GM12878 (cell line): ENCODE results near the gene EPO. TPM values are rescaled to one million over a fixed set of nuclear protein-coding genes. Genes with fewer than 3 reads are reported as not detected.
A peak's percentile ranks its signal among the peaks of the same experiment; 100 is the strongest.

ENCODE experiments used
- ATAC-seq: fragments of 200-7000 bp; cut with Tn5 transposase; 3 replicates; pipeline ENCODE4 v1.9.1; 2020; ENCODE audit warnings: mild to moderate bottlenecking, moderate library complexity
- BruUV-seq: library from RNA; stranded (reverse); fragments of 400-500 nt; replicated peaks from 2 replicates; lab custom pipeline; 2021; lab: Mats Ljungman, UMichigan
- CTCF ChIA-PET: fragments of 300-600 bp; sonication (Branson Sonifier 250); formaldehyde crosslinking; extraction: SDS; loops from one replicate; lab custom pipeline; 2021; ENCODE audit warnings: inconsistent platforms; lab: Yijun Ruan, JAX
- POLR2A ChIA-PET: fragments of 350-600 bp; formaldehyde crosslinking; extraction: SDS; loops from one replicate; lab custom pipeline; 2021; ENCODE audit warnings: inconsistent platforms; lab: Charles Lee
- RAD21 ChIA-PET: fragments of 300-600 bp; sonication (Branson Sonifier 250); formaldehyde crosslinking; loops from one replicate; lab custom pipeline; 2023; ENCODE audit warnings: antibody characterized with exemption; ENCODE audit not compliant: unreplicated experiment; lab: Charles Lee
- SMC1A ChIA-PET: fragments of 300-600 bp; sonication (Branson Sonifier 250); formaldehyde crosslinking; loops from one replicate; lab custom pipeline; 2023; ENCODE audit not compliant: unreplicated experiment, uncharacterized antibody; lab: Charles Lee
- DNase-seq: peaks from one replicate; pipeline ENCODE4 v3.0.0-alpha.2; 2011; ENCODE audit warnings: low read depth, low spot score
- FAIRE-seq: peaks from 3 replicates; lab custom pipeline; 2011; peaks lifted over from hg19 to GRCh38; lab: Jason Lieb, UNC
- H2AFZ ChIP-seq: 2 replicates; pipeline ENCODE4 v1.6.0; 2011; ENCODE audit warnings: low read depth, low read length, control low read depth; ENCODE audit not compliant: control insufficient read depth
- H3K27ac ChIP-seq: 2 replicates; pipeline ENCODE4 v1.5.1; 2011; ENCODE audit warnings: control low read depth; ENCODE audit not compliant: control insufficient read depth, insufficient read depth
- H3K27me3 ChIP-seq, 2 experiments: replicated peaks in 1 of 2; 2 replicates each; pipeline versions ENCODE4 v1.6.0 to v1.6.1; 2011; ENCODE audit warnings: low read length in 1 of 2; ENCODE audit not compliant: control insufficient read depth in 2 of 2, insufficient read depth in 2 of 2
- H3K36me3 ChIP-seq, 2 experiments: 2 replicates each; pipeline ENCODE4 v1.5.1; 2011; ENCODE audit warnings: low read length in 1 of 2; ENCODE audit not compliant: control insufficient read depth in 2 of 2, insufficient read depth in 2 of 2
- H3K4me1 ChIP-seq: 2 replicates; pipeline ENCODE4 v1.6.1; 2011; ENCODE audit warnings: mild to moderate bottlenecking, low read length, moderate library complexity, mixed read lengths; ENCODE audit not compliant: control insufficient read depth, insufficient read depth
- H3K4me2 ChIP-seq: 2 replicates; pipeline ENCODE4 v1.6.0; 2011; ENCODE audit warnings: control low read depth; ENCODE audit not compliant: control insufficient read depth, insufficient read depth
- H3K4me3 ChIP-seq: fragments of 200-600 bp; sonication (generic); 2 replicates; pipeline ENCODE4 v1.5.1; 2016
- H3K79me2 ChIP-seq: 2 replicates; pipeline ENCODE4 v1.6.0; 2011; ENCODE audit warnings: low read length; ENCODE audit not compliant: control insufficient read depth, insufficient read depth
- H3K9ac ChIP-seq: 2 replicates; pipeline ENCODE4 v1.8.0; 2011; ENCODE audit warnings: low read length, control low read depth, mixed read lengths; ENCODE audit not compliant: control insufficient read depth, insufficient read depth
- H3K9me3 ChIP-seq: replicated peaks from 3 replicates; pipeline ENCODE4 v1.5.1; 2011; ENCODE audit warnings: mild to moderate bottlenecking, low read length; ENCODE audit not compliant: control insufficient read depth, insufficient read depth
- H4K20me1 ChIP-seq: 2 replicates; pipeline ENCODE4 v1.6.0; 2011; ENCODE audit not compliant: control insufficient read depth, insufficient read depth
- BRCA1 ChIP-seq: IDR thresholded peaks from 2 replicates; pipeline ENCODE4 v1.6.1; 2011; ENCODE audit warnings: low read depth, low read length, improper control_type of control experiment
- CBFB ChIP-seq: IDR thresholded peaks from 2 replicates; pipeline ENCODE4 v1.6.1; 2016; ENCODE audit warnings: antibody characterized with exemption, low read depth
- ESRRA ChIP-seq: IDR thresholded peaks from 2 replicates; pipeline ENCODE4 v1.6.1; 2012; ENCODE audit warnings: mild to moderate bottlenecking, low read length, improper control_type of control experiment
- HDAC2 ChIP-seq: fragments of 200-600 bp; sonication (generic); IDR thresholded peaks from 2 replicates; pipeline ENCODE4 v1.6.1; 2017
- IKZF1 ChIP-seq: fragments of 450-650 bp; conservative IDR thresholded peaks from 2 replicates; pipeline ENCODE4 v1.6.1; 2017; ENCODE audit warnings: antibody characterized with exemption, mild to moderate bottlenecking
- MEF2A ChIP-seq: IDR thresholded peaks from 2 replicates; pipeline ENCODE4 v1.6.1; 2011; ENCODE audit warnings: low read depth, mild to moderate bottlenecking, low read length, moderate library complexity; ENCODE audit not compliant: insufficient read depth
- MLLT1 ChIP-seq: fragments of 450-650 bp; IDR thresholded peaks from 2 replicates; pipeline ENCODE4 v1.6.1; 2016; ENCODE audit warnings: mild to moderate bottlenecking
- MXI1 ChIP-seq: fragments of 150-350 bp; IDR thresholded peaks from 2 replicates; pipeline ENCODE4 v1.6.1; 2011; ENCODE audit warnings: low read depth, mild to moderate bottlenecking, inconsistent platforms, low read length, improper control_type of control experiment
- NR2F1 ChIP-seq: fragments of 450-650 bp; conservative IDR thresholded peaks from 2 replicates; pipeline ENCODE4 v1.6.1; 2017; ENCODE audit warnings: mild to moderate bottlenecking
- PKNOX1 ChIP-seq: fragments of 450-650 bp; IDR thresholded peaks from 2 replicates; pipeline ENCODE4 v1.6.1; 2016; ENCODE audit warnings: mild to moderate bottlenecking
- POLR2AphosphoS5 ChIP-seq: IDR thresholded peaks from 2 replicates; pipeline ENCODE4 v1.6.1; 2011; ENCODE audit warnings: mild to moderate bottlenecking, low read length, inconsistent platforms
- RELA ChIP-seq: fragments of 450-650 bp; IDR thresholded peaks from 2 replicates; pipeline ENCODE4 v1.8.0; 2014; ENCODE audit warnings: borderline replicate concordance; ENCODE audit not compliant: partially characterized antibody
- RFX5 ChIP-seq: IDR thresholded peaks from 2 replicates; pipeline ENCODE4 v1.6.1; 2011; ENCODE audit warnings: low read depth, low read length, improper control_type of control experiment
- SMAD1 ChIP-seq: fragments of 450-650 bp; IDR thresholded peaks from 2 replicates; pipeline ENCODE4 v1.6.1; 2018; ENCODE audit warnings: mild to moderate bottlenecking, low read depth; ENCODE audit not compliant: partially characterized antibody
- SMAD5 ChIP-seq: IDR thresholded peaks from 2 replicates; pipeline ENCODE4 v1.6.1; 2016; ENCODE audit warnings: antibody characterized with exemption, low read depth
- SP1 ChIP-seq: IDR thresholded peaks from one replicate; pipeline ENCODE4 v1.6.1; 2011; ENCODE audit warnings: low read depth, low read length
- STAT1 ChIP-seq: fragments of 450-650 bp; conservative IDR thresholded peaks from 2 replicates; pipeline ENCODE4 v1.6.1; 2014; ENCODE audit warnings: antibody characterized with exemption, mild to moderate bottlenecking
- USF2 ChIP-seq: IDR thresholded peaks from 2 replicates; pipeline ENCODE4 v1.6.1; 2011; ENCODE audit warnings: low read depth, low read length, improper control_type of control experiment, borderline replicate concordance
- WGBS: methylation state at CpG from one replicate; pipeline ENCODE4 v1.1.6; 2016; ENCODE audit warnings: low lambda C conversion rate; ENCODE audit not compliant: insufficient replicate concordance, insufficient coverage; ENCODE audit errors: missing lambda C conversion rate; 5-methylcytosine and 5-hydroxymethylcytosine counted together
- in situ Hi-C: fragments of 300-500 bp; cut with MboI; formaldehyde crosslinking; loops from 9 replicates; pipeline ENCODE4 v1.14.3; 2018; ENCODE audit warnings: mixed read lengths
- intact Hi-C: fragments of 100-400 bp; cut with micrococcal nuclease; formaldehyde crosslinking; loops from one replicate; pipeline ENCODE4 v1.14.2; 2022; ENCODE audit not compliant: unreplicated experiment
- polyA plus RNA-seq, 11 experiments: library from polyadenylated mRNA; depleted of rRNA in 4 of 11; unstranded in 6 of 11; stranded (reverse) in 5 of 11; fragments of >200 nt; fragmentation: Nextera tagmentation in 4 of 11; fragmentation: Illumina TruSeq in 1 of 11; extraction: Ambion mirVana in 4 of 11; extraction: Trizol in 1 of 11; gene quantifications; 1 replicate in 1 of 11; 2 replicates in 10 of 11; pipeline versions ENCODE4 v1.2.1 to v1.2.3, GENCODE V29; 2011 to 2016; ENCODE audit warnings: inconsistent platforms in 2 of 11, missing spikeins in 2 of 11, low read depth in 1 of 11
- total RNA-seq, 4 experiments: library from RNA; depleted of rRNA in 3 of 4; stranded (reverse); fragments of >200 nt in 3 of 4; fragmentation: Illumina TruSeq in 1 of 4; extraction: Trizol in 1 of 4; gene quantifications; 2 replicates each; pipeline versions ENCODE4 v1.2.1 to v1.2.3, GENCODE V29; 2013 to 2021

The EPO gene
- total and polyA plus RNA-seq, 10 of the 15 experiments (the other 5 are each of a cell fraction or from before 2014, with no cell fraction given): 0.06 to 0.19 TPM; not detected in 8

- no peak for TF ChIP-seq SMAD1
Measured at GRCh38 chr7:100705320-100705752, 14.9 kb upstream of the EPO start (continued).

- peaks cover 0 to 5% of the 10 kb centered on the region in 2 experiments; a peak in 2 of 4 replicates for H3K36me3 ChIP-seq
- TSS peak; percentile 94 for BruUV-seq
- H3K9me3 ChIP-seq: no peaks in the 10 kb centered on the region
- DNase-seq: peak; percentile 90
- peak within 1 kb of the TSS; percentile 94 for H3K9ac ChIP-seq
- no peaks in the 10 kb centered on the region for H4K20me1 ChIP-seq
- peak; percentile 90 for FAIRE-seq
- 1% methylated on average over 84 of the region's 86 CpGs for WGBS
- CTCF ChIA-PET: interaction anchor here (0.6 to 6.1 kb wide), 46 partner anchors 9 to 1546 kb away, joined by 3 to 134 read pairs (median 5); partner anchors contain the start of genes FBXO24, GIGYF1, GNB2 and MOSPD3
- peak; percentile 98 for ATAC-seq
- peaks cover 18% of the 10 kb centered on the region for H3K79me2 ChIP-seq
- no peaks in the 10 kb centered on the region for H3K27me3 ChIP-seq
- H3K4me3 ChIP-seq: peak within 1 kb of the TSS; percentile 97
- peaks cover 13% of the 10 kb centered on the region for H3K4me1 ChIP-seq
- peak within 1 kb of the TSS; percentile 89 for H2AFZ ChIP-seq
- SMC1A ChIA-PET: interaction anchor here (1.1 to 3.1 kb wide), 10 partner anchors 10 to 184 kb away, joined by 3 to 44 read pairs (median 10); partner anchors contain the start of genes FBXO24, GIGYF1, LRCH4 and MOSPD3
- intact Hi-C loops (loop anchor here (1.0 to 5.0 kb wide), 2 partner anchors 74 to 146 kb away; partner anchors contain the start of gene SLC12A9), in situ Hi-C loops (loop anchor here (10.0 kb wide), 1 partner anchor 149 kb away; the partner anchor contains the start of gene SLC12A9)
- peak within 1 kb of the TSS; percentile 93 for H3K27ac ChIP-seq
- H3K4me2 ChIP-seq: peak within 1 kb of the TSS; percentile 91
- POLR2A ChIA-PET: interaction anchor here (0.6 to 2.3 kb wide), 15 partner anchors 8 to 437 kb away, joined by 3 to 29 read pairs (median 6); partner anchors contain the start of genes FBXO24, GIGYF1, LRCH4 and MOSPD3
- RAD21 ChIA-PET: interaction anchor here (0.6 to 2.8 kb wide), 22 partner anchors 11 to 485 kb away, joined by 3 to 56 read pairs (median 4); partner anchors contain the start of genes EPO, FBXO24, GIGYF1 and GNB2
- TF ChIP-seq ESRRA: peak; percentile 67; the same call in 1 of the 2 replicates
- peak; percentile 87 for TF ChIP-seq CBFB
- TF ChIP-seq RFX5: 0 out of 2 replicates have a peak, but pooled peaks have one; percentile 10
- peak; percentile 73 for TF ChIP-seq POLR2AphosphoS5
- 0 out of 2 replicates have a peak, but pooled peaks have one; percentile 14 for TF ChIP-seq NR2F1
- no peak for TF ChIP-seq MEF2A
- TF ChIP-seq HDAC2: no peak
- peak; percentile 78 for TF ChIP-seq MXI1
- TF ChIP-seq RELA: no peak
- peak; percentile 68 for TF ChIP-seq SP1
- TF ChIP-seq PKNOX1: peak; percentile 53; the same call in 1 of the 2 replicates
- peak; percentile 84 for TF ChIP-seq IKZF1
- 0 out of 2 replicates have a peak, but pooled peaks have one; percentile 2 for TF ChIP-seq STAT1
- TF ChIP-seq SMAD5: peak; percentile 66
- TF ChIP-seq USF2: no peak
- peak; percentile 88 for TF ChIP-seq BRCA1
- TF ChIP-seq MLLT1: 0 out of 2 replicates have a peak, but pooled peaks have one; percentile 6
Measured at GRCh38 chr7:100705753-100706671, 14.3 kb upstream of the EPO start, which contains the start of gene POP7. Gene POP7, plus strand, starts transcription at chr7:100706121. Its CDS starts 710 bp downstream, at chr7:100706831.
